Measurements from ENCODE around the gene FAM53C. TPM values are rescaled to one million over a fixed set of nuclear protein-coding genes. Genes with fewer than 3 reads are reported as not detected.
A peak's percentile ranks its signal among the peaks of the same experiment; 100 is the strongest.

Gene FAM53C
- total and polyA plus RNA-seq, 10 of the 15 experiments (the other 5 are each of a cell fraction or from before 2014, with no cell fraction given) = 8.0 to 31.3 (median 24.0) TPM

DNA sequence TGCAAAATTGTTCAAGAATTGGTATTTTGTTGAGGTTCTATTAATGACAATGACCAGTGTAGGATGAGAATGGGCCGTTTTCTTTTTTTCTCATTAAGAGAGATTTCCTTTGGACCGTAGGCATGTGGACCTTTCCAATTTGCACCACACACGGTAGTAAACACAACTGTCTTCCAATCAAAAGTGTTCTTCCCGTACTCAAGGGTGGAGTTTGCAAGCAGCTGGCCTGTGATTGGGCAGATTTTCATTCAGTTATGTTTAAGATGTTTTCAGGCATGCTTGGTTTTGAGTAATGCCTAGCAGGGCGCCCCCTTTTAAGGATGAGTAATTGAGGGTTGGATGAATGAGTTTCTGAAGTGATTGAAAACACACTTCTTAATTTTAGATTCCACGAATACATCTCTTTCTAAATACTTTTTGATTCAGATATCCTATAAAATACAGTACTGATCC is 16.9 kb downstream of the FAM53C start (continued):
- TF ChIP-seq, protein P1, sequence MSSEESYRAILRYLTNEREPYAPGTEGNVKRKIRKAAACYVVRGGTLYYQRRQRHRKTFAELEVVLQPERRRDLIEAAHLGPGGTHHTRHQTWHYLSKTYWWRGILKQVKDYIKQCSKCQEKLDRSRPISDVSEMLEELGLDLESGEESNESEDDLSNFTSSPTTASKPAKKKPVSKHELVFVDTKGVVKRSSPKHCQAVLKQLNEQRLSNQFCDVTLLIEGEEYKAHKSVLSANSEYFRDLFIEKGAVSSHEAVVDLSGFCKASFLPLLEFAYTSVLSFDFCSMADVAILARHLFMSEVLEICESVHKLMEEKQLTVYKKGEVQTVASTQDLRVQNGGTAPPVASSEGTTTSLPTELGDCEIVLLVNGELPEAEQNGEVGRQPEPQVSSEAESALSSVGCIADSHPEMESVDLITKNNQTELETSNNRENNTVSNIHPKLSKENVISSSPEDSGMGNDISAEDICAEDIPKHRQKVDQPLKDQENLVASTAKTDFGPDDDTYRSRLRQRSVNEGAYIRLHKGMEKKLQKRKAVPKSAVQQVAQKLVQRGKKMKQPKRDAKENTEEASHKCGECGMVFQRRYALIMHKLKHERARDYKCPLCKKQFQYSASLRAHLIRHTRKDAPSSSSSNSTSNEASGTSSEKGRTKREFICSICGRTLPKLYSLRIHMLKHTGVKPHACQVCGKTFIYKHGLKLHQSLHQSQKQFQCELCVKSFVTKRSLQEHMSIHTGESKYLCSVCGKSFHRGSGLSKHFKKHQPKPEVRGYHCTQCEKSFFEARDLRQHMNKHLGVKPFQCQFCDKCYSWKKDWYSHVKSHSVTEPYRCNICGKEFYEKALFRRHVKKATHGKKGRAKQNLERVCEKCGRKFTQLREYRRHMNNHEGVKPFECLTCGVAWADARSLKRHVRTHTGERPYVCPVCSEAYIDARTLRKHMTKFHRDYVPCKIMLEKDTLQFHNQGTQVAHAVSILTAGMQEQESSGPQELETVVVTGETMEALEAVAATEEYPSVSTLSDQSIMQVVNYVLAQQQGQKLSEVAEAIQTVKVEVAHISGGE (CRISPR knock-in tag; IDR thresholded peaks at IDR 0.05) = no peak
- TF ChIP-seq CBFB (IDR thresholded peaks at IDR 0.05; ENCODE audit: low read depth) (no peak), MLLT1 (IDR thresholded peaks at IDR 0.05) (0 out of 2 replicates have a peak, but pooled peaks have one; percentile 35), REST (IDR thresholded peaks at IDR 0.05; ENCODE audit: low read depth, low read length) (no peak), CHD2 (IDR thresholded peaks at IDR 0.05; ENCODE audit: borderline replicate concordance, low read depth, low read length) (peak; percentile 43; the same call in 1 of the 2 replicates), NFYB (IDR thresholded peaks at IDR 0.05; ENCODE audit: insufficient read depth, low read depth, low read length) (peak; percentile 86), ZNF622 (IDR thresholded peaks at IDR 0.05) (no peak), PAX8 (IDR thresholded peaks at IDR 0.05) (no peak)

Measured in GM12878 (cell line).